ENCODE results near the gene DPY19L3. TPM values are rescaled to one million over a fixed set of nuclear protein-coding genes. Genes with fewer than 3 reads are reported as not detected.

The DPY19L3 gene
- total RNA-seq, 1 donor from 2014 or later, result 70.3 TPM

DNA sequence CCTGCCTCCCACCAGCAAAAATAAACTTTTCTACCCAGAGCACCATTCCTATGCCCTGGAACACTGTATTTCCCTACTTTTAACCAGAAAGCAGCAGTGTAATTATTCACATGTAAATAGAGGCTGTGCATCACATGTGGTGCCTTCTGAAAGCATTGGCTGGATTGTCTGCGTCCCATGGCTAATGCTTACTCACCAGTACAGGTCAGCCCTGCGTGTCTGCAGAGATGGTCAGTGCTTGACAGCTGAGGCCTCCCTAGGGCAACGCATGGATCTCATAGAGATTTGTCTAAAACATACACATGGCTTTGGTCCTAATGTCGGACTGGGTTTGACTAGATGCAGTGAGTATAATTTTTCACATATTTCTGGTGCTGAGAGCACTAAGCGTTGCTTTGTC is 64.2 kb downstream of the DPY19L3 start:
- peaks cover 20% of the 10 kb centered on the region for H3K4me1 Mint-ChIP-seq (ENCODE audit: low read depth)
- H3K27me3 Mint-ChIP-seq (ENCODE audit: low read depth), result no peaks in the 10 kb centered on the region
- H3K27ac Mint-ChIP-seq (ENCODE audit: unreplicated experiment), result no peak overlapping the region
- H3K9me3 Mint-ChIP-seq (ENCODE audit: low read depth), result no peaks in the 10 kb centered on the region
- H3K36me3 Mint-ChIP-seq (ENCODE audit: low read depth), result peaks cover 4% of the 10 kb centered on the region
- TF ChIP-seq, protein P1, sequence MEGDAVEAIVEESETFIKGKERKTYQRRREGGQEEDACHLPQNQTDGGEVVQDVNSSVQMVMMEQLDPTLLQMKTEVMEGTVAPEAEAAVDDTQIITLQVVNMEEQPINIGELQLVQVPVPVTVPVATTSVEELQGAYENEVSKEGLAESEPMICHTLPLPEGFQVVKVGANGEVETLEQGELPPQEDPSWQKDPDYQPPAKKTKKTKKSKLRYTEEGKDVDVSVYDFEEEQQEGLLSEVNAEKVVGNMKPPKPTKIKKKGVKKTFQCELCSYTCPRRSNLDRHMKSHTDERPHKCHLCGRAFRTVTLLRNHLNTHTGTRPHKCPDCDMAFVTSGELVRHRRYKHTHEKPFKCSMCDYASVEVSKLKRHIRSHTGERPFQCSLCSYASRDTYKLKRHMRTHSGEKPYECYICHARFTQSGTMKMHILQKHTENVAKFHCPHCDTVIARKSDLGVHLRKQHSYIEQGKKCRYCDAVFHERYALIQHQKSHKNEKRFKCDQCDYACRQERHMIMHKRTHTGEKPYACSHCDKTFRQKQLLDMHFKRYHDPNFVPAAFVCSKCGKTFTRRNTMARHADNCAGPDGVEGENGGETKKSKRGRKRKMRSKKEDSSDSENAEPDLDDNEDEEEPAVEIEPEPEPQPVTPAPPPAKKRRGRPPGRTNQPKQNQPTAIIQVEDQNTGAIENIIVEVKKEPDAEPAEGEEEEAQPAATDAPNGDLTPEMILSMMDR (IDR thresholded peaks at IDR 0.05), result no peak
- DNase-seq (ENCODE audit: low spot score), result no peak
- H3K4me3 Mint-ChIP-seq (ENCODE audit: unreplicated experiment), result no peak overlapping the region

DNA sequence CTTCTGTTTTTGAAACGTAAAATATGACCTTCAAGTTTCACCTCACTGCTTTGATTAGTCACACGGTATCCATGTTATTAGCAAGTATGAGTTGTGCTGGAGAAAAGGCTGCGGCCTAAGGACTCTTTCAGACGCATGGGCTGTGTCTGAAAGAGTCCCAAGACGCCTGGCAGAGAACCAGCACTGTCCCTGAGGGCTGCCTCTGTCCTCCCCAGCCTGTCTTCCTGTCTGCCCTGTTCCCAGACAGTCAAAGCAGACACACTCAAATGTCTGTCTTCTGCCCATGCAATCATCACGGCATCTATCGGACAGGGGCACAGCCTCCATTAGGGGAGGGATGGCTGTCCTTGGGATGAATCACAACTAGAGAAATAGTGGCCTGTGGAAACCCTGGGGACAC is 65.5 kb downstream of the DPY19L3 start:
- Mint-ChIP-seq H3K4me1 (ENCODE audit: low read depth) (peaks cover 20% of the 10 kb centered on the region), H3K27me3 (ENCODE audit: low read depth) (no peaks in the 10 kb centered on the region), H3K27ac (ENCODE audit: unreplicated experiment) (peak overlapping the region; percentile 72), H3K36me3 (ENCODE audit: low read depth) (peaks cover 4% of the 10 kb centered on the region), H3K9me3 (ENCODE audit: low read depth) (no peaks in the 10 kb centered on the region), H3K4me3 (ENCODE audit: unreplicated experiment) (no peak overlapping the region)
- no peak for DNase-seq (ENCODE audit: low spot score)
- TF ChIP-seq, protein P1 (IDR thresholded peaks at IDR 0.05), result no peak

DNA sequence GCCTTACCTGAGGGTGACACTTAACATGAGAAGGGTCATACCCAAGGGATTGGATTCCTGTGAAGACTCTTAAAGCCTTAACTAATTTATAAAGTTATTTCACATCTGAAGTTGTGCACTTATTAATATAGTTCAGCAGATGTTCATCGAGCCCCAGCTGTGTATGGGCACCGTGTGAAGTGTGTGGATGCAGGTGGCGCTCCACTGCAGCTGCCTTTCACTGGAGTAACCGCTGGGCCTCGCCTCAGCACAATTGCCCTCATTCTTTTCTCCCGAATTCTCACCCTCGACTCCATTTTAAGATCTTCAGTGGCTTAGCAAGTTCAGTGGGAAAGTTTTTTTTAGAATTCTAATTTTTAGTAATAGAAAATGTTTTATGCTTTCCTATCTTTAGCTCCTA is 66.2 kb downstream of the DPY19L3 start:
- no peak for DNase-seq (ENCODE audit: low spot score)
- Mint-ChIP-seq H3K9me3 (ENCODE audit: low read depth) (no peaks in the 10 kb centered on the region), H3K27ac (ENCODE audit: unreplicated experiment) (peak overlapping the region; percentile 41), H3K4me3 (ENCODE audit: unreplicated experiment) (no peak overlapping the region), H3K4me1 (ENCODE audit: low read depth) (peaks cover 20% of the 10 kb centered on the region), H3K27me3 (ENCODE audit: low read depth) (no peaks in the 10 kb centered on the region), H3K36me3 (ENCODE audit: low read depth) (peaks cover 4% of the 10 kb centered on the region)
- TF ChIP-seq, protein P1 (IDR thresholded peaks at IDR 0.05), result no peak

DNA sequence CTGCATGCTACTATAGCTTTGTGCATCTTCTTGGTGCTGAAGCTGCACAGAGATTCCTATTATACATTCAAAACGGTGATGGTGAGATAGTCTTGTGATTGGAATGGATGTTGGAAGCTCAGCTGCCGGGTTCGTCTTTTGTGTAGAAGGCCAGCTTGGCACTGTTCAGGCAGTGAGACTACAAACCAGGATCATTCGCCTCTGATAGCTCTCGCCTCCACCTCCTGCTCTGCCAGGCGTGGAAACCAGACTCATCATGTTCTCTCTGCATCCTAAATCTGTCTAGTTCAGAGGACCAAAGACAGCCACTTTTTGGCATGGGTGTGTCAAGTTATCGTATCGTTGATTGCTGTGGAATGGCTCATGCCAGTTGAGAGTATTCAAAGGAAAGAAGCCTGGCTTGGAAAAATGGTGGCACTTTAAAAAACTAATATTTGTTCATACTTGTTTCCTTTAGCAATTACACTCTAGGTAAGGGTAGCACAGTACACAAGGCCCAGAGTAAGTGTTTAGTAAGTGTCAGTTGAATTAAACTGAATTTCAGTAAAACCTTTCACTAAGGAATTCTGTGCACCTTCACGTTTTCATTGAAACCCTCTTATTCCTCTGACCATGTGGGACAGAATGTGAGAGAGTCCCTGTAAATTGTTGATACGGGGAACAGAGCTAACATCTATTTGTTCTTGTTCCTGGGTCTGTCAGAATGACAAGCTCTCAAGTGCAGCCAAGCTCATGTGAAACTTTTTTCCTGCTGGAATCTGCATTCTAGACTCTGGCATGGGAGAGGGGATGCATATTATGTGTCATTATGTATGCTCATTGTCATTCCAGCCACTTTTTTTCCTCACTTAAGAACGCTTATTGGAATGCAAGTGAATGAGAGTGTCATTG is 69.8 kb downstream of the DPY19L3 start:
- Mint-ChIP-seq H3K36me3 (ENCODE audit: low read depth) (peaks cover 18% of the 10 kb centered on the region), H3K9me3 (ENCODE audit: low read depth) (no peaks in the 10 kb centered on the region), H3K4me1 (ENCODE audit: low read depth) (peaks cover 11% of the 10 kb centered on the region), H3K27me3 (ENCODE audit: low read depth) (no peaks in the 10 kb centered on the region), H3K4me3 (ENCODE audit: unreplicated experiment) (no peak overlapping the region), H3K27ac (ENCODE audit: unreplicated experiment) (no peak overlapping the region)
- TF ChIP-seq, protein P1 (IDR thresholded peaks at IDR 0.05), result no peak
- no peak for DNase-seq (ENCODE audit: low spot score)

DNA sequence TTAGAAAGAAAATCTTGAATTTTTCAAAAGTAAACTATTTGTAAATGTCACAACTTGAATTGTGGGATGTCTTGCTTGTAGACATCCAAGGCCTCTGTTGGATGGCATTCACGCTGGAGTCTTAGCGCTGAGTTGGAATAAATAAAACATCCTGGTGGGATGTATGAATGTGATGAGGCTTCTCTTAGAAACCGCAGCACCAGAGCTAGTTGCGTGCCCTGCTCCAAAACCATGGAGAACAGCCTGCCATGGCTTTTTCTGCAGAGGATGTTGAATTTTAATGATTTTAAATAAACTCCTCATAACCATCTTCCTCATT is 70.4 kb downstream of the DPY19L3 start:
- Mint-ChIP-seq H3K4me1 (ENCODE audit: low read depth) (peaks cover 5% of the 10 kb centered on the region), H3K27ac (ENCODE audit: unreplicated experiment) (no peak overlapping the region), H3K27me3 (ENCODE audit: low read depth) (no peaks in the 10 kb centered on the region), H3K36me3 (ENCODE audit: low read depth) (peaks cover 19% of the 10 kb centered on the region), H3K9me3 (ENCODE audit: low read depth) (no peaks in the 10 kb centered on the region), H3K4me3 (ENCODE audit: unreplicated experiment) (no peak overlapping the region)
- TF ChIP-seq, protein P1 (IDR thresholded peaks at IDR 0.05), result no peak
- DNase-seq (ENCODE audit: low spot score), result no peak

Data from chondrocyte (in vitro differentiated cells).